Activated CD4-positive, alpha-beta T cell treated with anti-CD3 and anti-CD28 coated beads, Interleukin-2, Interleukin-4, amounts not matched to agents 100 ng/mL and 50 ng/mL, durations not matched to agents 16 hours and 8 hours (primary cell): ENCODE measurements around the gene AQP1.

Experiments used
- DNase-seq: peaks from one replicate; pipeline ENCODE4 v3.0.0-alpha.2; 2020; ENCODE audit warnings: low spot score

Gene AQP1

GRCh38 chr7:30884881-30885280 lies 26.8 kb upstream of the AQP1 start:
- DNase-seq, result no peak

- DNase-seq, result no peak
These were observed 25.0 kb upstream of the AQP1 start for GRCh38 chr7:30886608-30887011.

- DNase-seq, result no peak
These were observed 24.2 kb upstream of the AQP1 start for GRCh38 chr7:30887464-30887872.

- no peak for DNase-seq
These were observed 22.9 kb upstream of the AQP1 start for GRCh38 chr7:30888747-30889146.

GRCh38 chr7:30890226-30890625 lies 21.4 kb upstream of the AQP1 start:
- no peak for DNase-seq

- DNase-seq, result no peak
These were observed 18.3 kb upstream of the AQP1 start for GRCh38 chr7:30893357-30893756.

- DNase-seq, result no peak
These were observed 17.6 kb upstream of the AQP1 start for GRCh38 chr7:30894009-30894408.

GRCh38 chr7:30894866-30895605 lies 16.6 kb upstream of the AQP1 start:
- no peak for DNase-seq

GRCh38 chr7:30896036-30896435 lies 15.6 kb upstream of the AQP1 start:
- DNase-seq, result no peak

- no peak for DNase-seq
These were observed 14.6 kb upstream of the AQP1 start for GRCh38 chr7:30896783-30897637.

- DNase-seq, result no peak
These were observed 13.9 kb upstream of the AQP1 start for GRCh38 chr7:30897770-30898169.

- no peak for DNase-seq
These were observed 13.2 kb upstream of the AQP1 start for GRCh38 chr7:30898411-30898810.

GRCh38 chr7:30899066-30899465 lies 12.6 kb upstream of the AQP1 start:
- no peak for DNase-seq

GRCh38 chr7:30899630-30900029 lies 12.0 kb upstream of the AQP1 start:
- DNase-seq, result no peak

GRCh38 chr7:30900053-30900452 lies 11.6 kb upstream of the AQP1 start:
- DNase-seq, result no peak

- no peak for DNase-seq
These were observed 10.8 kb upstream of the AQP1 start for GRCh38 chr7:30900803-30901362.

- no peak for DNase-seq
These were observed 9.8 kb upstream of the AQP1 start for GRCh38 chr7:30901856-30902255.

- no peak for DNase-seq
These were observed 9.2 kb upstream of the AQP1 start for GRCh38 chr7:30902466-30902865.

GRCh38 chr7:30903146-30903545 lies 8.5 kb upstream of the AQP1 start:
- no peak for DNase-seq

GRCh38 chr7:30904561-30904960 lies 7.1 kb upstream of the AQP1 start:
- DNase-seq, result no peak

- no peak for DNase-seq
These were observed 6.3 kb upstream of the AQP1 start for GRCh38 chr7:30905078-30906012.

- DNase-seq, result no peak
These were observed 5.6 kb upstream of the AQP1 start for GRCh38 chr7:30906014-30906413.
